ENCODE measurements around the gene OR10G3. TPM values are rescaled to one million over a fixed set of nuclear protein-coding genes. Genes with fewer than 3 reads are reported as not detected.

The OR10G3 gene
- total and polyA plus RNA-seq, 2 experiments from 2014 or later = not detected

DNA sequence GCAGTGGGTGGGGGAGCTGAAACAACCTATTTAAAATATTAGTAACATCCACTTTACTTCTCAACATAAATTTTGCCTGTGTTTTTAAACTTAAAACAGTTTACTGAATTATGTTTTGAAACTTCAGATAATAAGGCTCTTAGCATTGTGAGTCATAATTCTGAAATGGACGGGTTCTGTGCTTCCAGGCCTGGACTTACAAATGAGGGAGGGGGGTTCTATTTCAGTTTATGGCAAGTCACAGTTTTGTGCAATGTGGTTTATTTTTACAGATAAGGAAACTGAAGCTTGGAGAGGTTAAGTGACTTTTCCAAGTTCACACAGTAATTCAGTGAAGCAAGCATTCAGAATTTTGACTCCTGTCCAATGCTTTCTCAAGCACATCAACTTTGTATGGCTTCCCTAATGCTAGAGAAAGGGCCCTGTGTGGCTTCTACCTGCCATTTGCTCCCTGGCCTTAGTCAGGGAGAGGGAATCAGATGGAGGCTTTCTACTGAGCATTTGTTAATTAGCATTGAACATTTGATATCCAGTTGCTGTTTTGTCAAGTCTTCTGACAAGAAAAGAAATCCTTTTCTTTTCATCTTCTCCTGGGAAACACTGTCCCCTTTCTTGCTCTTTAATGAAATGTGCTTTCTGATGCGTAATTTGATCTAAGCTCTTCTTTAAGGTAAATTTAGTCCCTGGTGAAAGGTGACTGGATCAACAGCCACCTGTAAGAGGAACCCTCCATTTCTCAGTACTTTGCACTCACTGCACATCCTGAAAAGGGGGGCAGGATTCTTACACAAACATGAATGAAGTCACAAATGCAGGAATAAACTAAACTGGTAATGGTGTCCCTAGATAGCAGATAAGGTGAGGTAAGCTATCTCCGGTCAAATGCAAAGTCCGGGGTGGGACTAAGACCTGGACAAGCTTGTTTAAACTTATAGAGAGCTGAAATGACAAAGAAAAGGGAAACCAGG, 51.2 kb downstream of the OR10G3 start:
- peak overlapping the region; percentile 99 for H3K27ac ChIP-seq (ENCODE audit: low read depth)
- H3K4me2 ChIP-seq = peak overlapping the region; percentile 82
- H3K4me3 ChIP-seq = 0 out of 2 replicates have a peak overlapping the region, but pooled peaks have one; percentile 74

More for the DNA sequence above, 51.2 kb downstream of the OR10G3 start:
- Mint-ChIP-seq H3K36me3 (ENCODE audit: low read depth) (peaks cover 64% of the 10 kb centered on the region), H3K4me1 (peaks cover 74% of the 10 kb centered on the region), H3K4me3 (peak overlapping the region; percentile 83; the same call in 2 of the 3 replicates), H3K27ac (peak overlapping the region; percentile 99), H3K27me3 (ENCODE audit: insufficient read depth, low read depth, poor library complexity) (peaks cover 26% of the 10 kb centered on the region), H3K9me3 (no peaks in the 10 kb centered on the region; the same call in 1 of the 3 replicates)
- no peaks in the 10 kb centered on the region; the same call in 1 of the 2 replicates for H4K20me1 ChIP-seq (replicated peaks; ENCODE audit: insufficient read depth)
- H2AFZ ChIP-seq = no peak overlapping the region
- H3K79me2 ChIP-seq (replicated peaks; ENCODE audit: insufficient read depth) = peaks cover 84% of the 10 kb centered on the region
- DNase-seq (ENCODE audit: low spot score) = peak; percentile 41
- no peak for ATAC-seq
- TF ChIP-seq EZH2phosphoT487 (IDR thresholded peaks at IDR 0.05; ENCODE audit: unreplicated experiment) (no peak), EZH2 (IDR thresholded peaks at IDR 0.05; ENCODE audit: low read depth, unreplicated experiment) (no peak), CREB1 (CRISPR knock-in tag; IDR thresholded peaks at IDR 0.05; ENCODE audit: low read depth) (no peak), POLR2AphosphoS5 (IDR thresholded peaks at IDR 0.05; ENCODE audit: low read depth) (no peak), ZNF331 (CRISPR knock-in tag; IDR thresholded peaks at IDR 0.05; ENCODE audit: low read depth) (no peak), STAT1 (IDR thresholded peaks at IDR 0.05; ENCODE audit: unreplicated experiment) (no peak), NANOG (IDR thresholded peaks at IDR 0.05; ENCODE audit: borderline replicate concordance) (no peak), JUNB (IDR thresholded peaks at IDR 0.05; ENCODE audit: unreplicated experiment) (no peak), ZNF114 (CRISPR knock-in tag; IDR thresholded peaks at IDR 0.05) (no peak)
- TF ChIP-seq, protein P1, sequence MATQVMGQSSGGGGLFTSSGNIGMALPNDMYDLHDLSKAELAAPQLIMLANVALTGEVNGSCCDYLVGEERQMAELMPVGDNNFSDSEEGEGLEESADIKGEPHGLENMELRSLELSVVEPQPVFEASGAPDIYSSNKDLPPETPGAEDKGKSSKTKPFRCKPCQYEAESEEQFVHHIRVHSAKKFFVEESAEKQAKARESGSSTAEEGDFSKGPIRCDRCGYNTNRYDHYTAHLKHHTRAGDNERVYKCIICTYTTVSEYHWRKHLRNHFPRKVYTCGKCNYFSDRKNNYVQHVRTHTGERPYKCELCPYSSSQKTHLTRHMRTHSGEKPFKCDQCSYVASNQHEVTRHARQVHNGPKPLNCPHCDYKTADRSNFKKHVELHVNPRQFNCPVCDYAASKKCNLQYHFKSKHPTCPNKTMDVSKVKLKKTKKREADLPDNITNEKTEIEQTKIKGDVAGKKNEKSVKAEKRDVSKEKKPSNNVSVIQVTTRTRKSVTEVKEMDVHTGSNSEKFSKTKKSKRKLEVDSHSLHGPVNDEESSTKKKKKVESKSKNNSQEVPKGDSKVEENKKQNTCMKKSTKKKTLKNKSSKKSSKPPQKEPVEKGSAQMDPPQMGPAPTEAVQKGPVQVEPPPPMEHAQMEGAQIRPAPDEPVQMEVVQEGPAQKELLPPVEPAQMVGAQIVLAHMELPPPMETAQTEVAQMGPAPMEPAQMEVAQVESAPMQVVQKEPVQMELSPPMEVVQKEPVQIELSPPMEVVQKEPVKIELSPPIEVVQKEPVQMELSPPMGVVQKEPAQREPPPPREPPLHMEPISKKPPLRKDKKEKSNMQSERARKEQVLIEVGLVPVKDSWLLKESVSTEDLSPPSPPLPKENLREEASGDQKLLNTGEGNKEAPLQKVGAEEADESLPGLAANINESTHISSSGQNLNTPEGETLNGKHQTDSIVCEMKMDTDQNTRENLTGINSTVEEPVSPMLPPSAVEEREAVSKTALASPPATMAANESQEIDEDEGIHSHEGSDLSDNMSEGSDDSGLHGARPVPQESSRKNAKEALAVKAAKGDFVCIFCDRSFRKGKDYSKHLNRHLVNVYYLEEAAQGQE (IDR thresholded peaks at IDR 0.05; ENCODE audit: unreplicated experiment) = no peak
- TF ChIP-seq, protein P2, sequence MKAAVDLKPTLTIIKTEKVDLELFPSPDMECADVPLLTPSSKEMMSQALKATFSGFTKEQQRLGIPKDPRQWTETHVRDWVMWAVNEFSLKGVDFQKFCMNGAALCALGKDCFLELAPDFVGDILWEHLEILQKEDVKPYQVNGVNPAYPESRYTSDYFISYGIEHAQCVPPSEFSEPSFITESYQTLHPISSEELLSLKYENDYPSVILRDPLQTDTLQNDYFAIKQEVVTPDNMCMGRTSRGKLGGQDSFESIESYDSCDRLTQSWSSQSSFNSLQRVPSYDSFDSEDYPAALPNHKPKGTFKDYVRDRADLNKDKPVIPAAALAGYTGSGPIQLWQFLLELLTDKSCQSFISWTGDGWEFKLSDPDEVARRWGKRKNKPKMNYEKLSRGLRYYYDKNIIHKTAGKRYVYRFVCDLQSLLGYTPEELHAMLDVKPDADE (IDR thresholded peaks at IDR 0.05) = no peak
- TF ChIP-seq, protein P3, sequence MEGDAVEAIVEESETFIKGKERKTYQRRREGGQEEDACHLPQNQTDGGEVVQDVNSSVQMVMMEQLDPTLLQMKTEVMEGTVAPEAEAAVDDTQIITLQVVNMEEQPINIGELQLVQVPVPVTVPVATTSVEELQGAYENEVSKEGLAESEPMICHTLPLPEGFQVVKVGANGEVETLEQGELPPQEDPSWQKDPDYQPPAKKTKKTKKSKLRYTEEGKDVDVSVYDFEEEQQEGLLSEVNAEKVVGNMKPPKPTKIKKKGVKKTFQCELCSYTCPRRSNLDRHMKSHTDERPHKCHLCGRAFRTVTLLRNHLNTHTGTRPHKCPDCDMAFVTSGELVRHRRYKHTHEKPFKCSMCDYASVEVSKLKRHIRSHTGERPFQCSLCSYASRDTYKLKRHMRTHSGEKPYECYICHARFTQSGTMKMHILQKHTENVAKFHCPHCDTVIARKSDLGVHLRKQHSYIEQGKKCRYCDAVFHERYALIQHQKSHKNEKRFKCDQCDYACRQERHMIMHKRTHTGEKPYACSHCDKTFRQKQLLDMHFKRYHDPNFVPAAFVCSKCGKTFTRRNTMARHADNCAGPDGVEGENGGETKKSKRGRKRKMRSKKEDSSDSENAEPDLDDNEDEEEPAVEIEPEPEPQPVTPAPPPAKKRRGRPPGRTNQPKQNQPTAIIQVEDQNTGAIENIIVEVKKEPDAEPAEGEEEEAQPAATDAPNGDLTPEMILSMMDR (conservative IDR thresholded peaks at IDR 0.05; ENCODE audit: low read depth in 2 of 2) = no peak
- TF ChIP-seq, protein P4, sequence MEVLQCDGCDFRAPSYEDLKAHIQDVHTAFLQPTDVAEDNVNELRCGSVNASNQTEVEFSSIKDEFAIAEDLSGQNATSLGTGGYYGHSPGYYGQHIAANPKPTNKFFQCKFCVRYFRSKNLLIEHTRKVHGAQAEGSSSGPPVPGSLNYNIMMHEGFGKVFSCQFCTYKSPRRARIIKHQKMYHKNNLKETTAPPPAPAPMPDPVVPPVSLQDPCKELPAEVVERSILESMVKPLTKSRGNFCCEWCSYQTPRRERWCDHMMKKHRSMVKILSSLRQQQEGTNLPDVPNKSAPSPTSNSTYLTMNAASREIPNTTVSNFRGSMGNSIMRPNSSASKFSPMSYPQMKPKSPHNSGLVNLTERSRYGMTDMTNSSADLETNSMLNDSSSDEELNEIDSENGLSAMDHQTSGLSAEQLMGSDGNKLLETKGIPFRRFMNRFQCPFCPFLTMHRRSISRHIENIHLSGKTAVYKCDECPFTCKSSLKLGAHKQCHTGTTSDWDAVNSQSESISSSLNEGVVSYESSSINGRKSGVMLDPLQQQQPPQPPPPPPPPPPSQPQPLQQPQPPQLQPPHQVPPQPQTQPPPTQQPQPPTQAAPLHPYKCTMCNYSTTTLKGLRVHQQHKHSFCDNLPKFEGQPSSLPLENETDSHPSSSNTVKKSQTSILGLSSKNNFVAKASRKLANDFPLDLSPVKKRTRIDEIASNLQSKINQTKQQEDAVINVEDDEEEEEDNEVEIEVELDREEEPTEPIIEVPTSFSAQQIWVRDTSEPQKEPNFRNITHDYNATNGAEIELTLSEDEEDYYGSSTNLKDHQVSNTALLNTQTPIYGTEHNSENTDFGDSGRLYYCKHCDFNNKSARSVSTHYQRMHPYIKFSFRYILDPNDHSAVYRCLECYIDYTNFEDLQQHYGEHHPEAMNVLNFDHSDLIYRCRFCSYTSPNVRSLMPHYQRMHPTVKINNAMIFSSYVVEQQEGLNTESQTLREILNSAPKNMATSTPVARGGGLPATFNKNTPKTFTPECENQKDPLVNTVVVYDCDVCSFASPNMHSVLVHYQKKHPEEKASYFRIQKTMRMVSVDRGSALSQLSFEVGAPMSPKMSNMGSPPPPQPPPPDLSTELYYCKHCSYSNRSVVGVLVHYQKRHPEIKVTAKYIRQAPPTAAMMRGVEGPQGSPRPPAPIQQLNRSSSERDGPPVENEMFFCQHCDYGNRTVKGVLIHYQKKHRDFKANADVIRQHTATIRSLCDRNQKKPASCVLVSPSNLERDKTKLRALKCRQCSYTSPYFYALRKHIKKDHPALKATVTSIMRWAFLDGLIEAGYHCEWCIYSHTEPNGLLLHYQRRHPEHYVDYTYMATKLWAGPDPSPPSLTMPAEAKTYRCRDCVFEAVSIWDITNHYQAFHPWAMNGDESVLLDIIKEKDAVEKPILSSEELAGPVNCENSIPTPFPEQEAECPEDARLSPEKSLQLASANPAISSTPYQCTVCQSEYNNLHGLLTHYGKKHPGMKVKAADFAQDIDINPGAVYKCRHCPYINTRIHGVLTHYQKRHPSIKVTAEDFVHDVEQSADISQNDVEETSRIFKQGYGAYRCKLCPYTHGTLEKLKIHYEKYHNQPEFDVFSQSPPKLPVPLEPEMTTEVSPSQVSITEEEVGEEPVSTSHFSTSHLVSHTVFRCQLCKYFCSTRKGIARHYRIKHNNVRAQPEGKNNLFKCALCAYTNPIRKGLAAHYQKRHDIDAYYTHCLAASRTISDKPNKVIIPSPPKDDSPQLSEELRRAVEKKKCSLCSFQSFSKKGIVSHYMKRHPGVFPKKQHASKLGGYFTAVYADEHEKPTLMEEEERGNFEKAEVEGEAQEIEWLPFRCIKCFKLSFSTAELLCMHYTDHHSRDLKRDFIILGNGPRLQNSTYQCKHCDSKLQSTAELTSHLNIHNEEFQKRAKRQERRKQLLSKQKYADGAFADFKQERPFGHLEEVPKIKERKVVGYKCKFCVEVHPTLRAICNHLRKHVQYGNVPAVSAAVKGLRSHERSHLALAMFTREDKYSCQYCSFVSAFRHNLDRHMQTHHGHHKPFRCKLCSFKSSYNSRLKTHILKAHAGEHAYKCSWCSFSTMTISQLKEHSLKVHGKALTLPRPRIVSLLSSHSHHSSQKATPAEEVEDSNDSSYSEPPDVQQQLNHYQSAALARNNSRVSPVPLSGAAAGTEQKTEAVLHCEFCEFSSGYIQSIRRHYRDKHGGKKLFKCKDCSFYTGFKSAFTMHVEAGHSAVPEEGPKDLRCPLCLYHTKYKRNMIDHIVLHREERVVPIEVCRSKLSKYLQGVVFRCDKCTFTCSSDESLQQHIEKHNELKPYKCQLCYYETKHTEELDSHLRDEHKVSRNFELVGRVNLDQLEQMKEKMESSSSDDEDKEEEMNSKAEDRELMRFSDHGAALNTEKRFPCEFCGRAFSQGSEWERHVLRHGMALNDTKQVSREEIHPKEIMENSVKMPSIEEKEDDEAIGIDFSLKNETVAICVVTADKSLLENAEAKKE (CRISPR knock-in tag; IDR thresholded peaks at IDR 0.05) = no peak
- H3F3A ChIP-seq (replicated peaks; ENCODE audit: low read depth) = peaks cover 12% of the 10 kb centered on the region
- H3K4me1 ChIP-seq (ENCODE audit: insufficient read depth) = peaks cover 63% of the 10 kb centered on the region
- H3K27me3 ChIP-seq (ENCODE audit: insufficient read depth) = no peaks in the 10 kb centered on the region
- peaks cover 10% of the 10 kb centered on the region for H3K36me3 ChIP-seq (ENCODE audit: insufficient read depth)
- H3K9me2 ChIP-seq (ENCODE audit: insufficient read depth) = no peaks in the 10 kb centered on the region

All from GM23338 (cell line).